ENCODE data around the gene SNCG.

SNCG gene

DNA sequence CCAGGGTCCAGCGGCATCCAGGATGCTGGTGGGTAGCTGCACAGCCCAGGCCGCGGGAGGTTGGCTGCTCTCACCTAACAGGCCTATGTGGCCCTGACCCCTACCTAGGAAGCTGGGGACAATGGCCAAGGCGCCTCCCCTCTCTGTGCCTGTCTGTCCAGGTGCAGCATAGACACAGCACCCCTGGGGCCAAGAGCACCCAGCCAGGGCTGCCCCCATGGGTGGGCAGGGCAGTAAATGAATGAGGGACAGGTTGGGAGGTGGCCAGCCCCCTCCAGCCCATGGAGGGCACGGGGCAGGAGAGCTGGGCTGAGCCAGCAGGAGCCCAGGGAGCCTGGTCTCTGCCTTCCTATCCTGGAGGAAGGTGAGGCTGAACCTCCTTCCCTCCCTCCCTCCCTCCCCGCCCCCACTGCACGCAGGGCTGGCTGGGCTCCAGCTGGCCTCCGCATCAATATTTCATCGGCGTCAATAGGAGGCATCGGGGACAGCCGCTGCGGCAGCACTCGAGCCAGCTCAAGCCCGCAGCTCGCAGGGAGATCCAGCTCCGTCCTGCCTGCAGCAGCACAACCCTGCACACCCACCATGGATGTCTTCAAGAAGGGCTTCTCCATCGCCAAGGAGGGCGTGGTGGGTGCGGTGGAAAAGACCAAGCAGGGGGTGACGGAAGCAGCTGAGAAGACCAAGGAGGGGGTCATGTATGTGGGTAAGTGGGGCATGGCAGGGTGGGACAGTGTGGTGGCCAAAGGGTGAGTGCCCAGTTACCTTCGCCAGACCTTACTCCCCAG lies at the start of gene SNCG:
Gene SNCG (plus strand): TSS at position 484 of the 785 bp plus-strand sequence. CDS start 99 bp downstream, at position 583.
- TF ChIP-seq, protein P1, sequence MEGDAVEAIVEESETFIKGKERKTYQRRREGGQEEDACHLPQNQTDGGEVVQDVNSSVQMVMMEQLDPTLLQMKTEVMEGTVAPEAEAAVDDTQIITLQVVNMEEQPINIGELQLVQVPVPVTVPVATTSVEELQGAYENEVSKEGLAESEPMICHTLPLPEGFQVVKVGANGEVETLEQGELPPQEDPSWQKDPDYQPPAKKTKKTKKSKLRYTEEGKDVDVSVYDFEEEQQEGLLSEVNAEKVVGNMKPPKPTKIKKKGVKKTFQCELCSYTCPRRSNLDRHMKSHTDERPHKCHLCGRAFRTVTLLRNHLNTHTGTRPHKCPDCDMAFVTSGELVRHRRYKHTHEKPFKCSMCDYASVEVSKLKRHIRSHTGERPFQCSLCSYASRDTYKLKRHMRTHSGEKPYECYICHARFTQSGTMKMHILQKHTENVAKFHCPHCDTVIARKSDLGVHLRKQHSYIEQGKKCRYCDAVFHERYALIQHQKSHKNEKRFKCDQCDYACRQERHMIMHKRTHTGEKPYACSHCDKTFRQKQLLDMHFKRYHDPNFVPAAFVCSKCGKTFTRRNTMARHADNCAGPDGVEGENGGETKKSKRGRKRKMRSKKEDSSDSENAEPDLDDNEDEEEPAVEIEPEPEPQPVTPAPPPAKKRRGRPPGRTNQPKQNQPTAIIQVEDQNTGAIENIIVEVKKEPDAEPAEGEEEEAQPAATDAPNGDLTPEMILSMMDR (IDR thresholded peaks at IDR 0.05): no peak
- no peak for TF ChIP-seq ZFX (IDR thresholded peaks at IDR 0.05; ENCODE audit: borderline replicate concordance)
- no peak within 1 kb of the TSS for H3K27ac ChIP-seq

GRCh38 chr10:86914734-86915133 lies 43.7 kb upstream of the SNCG start:
- no peak for TF ChIP-seq ZFX (IDR thresholded peaks at IDR 0.05; ENCODE audit: borderline replicate concordance)
- TF ChIP-seq, protein P1 (IDR thresholded peaks at IDR 0.05): no peak
- H3K27ac ChIP-seq: no peak overlapping the region

- TF ChIP-seq, protein P1 (IDR thresholded peaks at IDR 0.05): no peak
- no peak for TF ChIP-seq ZFX (IDR thresholded peaks at IDR 0.05; ENCODE audit: borderline replicate concordance)
- no peak overlapping the region for H3K27ac ChIP-seq
Observed at GRCh38 chr10:86918022-86918471, 40.4 kb upstream of the SNCG start.

- TF ChIP-seq ZFX (IDR thresholded peaks at IDR 0.05; ENCODE audit: borderline replicate concordance): no peak
- TF ChIP-seq, protein P1 (IDR thresholded peaks at IDR 0.05): no peak
- no peak overlapping the region for H3K27ac ChIP-seq
Observed at GRCh38 chr10:86922553-86922961, 35.8 kb upstream of the SNCG start.

DNA sequence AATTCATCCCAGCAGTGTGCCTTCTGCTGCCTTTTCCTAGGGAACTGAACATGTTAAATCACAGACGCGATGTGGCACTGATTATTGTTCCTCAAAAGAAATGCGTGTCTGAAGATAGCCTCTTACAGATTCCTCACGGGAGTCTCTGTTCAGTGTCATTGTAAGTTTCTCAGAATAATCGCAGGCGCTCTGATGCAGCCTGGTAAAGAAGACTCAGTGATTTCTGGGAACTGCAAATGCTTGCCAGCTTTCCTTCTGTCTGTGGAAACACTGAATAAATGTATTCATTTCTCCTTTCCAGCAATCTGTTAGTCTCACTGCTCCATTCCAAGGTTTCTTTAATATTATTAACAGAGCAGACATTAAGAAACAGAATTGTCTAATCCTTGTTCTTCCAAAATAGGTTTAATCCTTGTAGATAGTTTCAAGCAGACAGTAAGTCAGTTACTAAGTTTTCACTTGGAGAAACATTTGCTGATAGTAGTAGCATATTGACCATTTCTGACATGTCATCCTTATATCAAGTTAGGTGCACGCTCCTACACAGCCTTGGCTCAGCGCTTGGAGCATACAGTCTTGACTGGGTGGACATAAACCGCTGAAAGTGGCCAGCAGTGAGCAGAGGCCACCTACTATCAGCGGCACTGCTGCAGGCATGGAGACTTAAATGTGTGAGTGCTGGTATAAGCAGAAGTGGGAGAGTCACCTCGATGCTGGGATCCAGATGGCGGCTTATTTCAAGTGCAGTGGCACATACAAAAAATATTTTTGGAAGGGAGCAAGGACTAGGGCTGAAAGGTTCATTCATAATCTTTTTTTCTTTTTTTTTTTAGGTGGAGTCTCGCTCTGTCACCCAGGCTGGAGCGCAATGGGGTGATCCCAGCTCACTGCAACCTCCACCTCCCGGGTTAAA lies 28.7 kb upstream of the SNCG start:
- H3K27ac ChIP-seq: no peak overlapping the region
- TF ChIP-seq ZFX (IDR thresholded peaks at IDR 0.05; ENCODE audit: borderline replicate concordance): no peak
- TF ChIP-seq, protein P1 (IDR thresholded peaks at IDR 0.05): no peak

GRCh38 chr10:86931872-86932271 lies 26.5 kb upstream of the SNCG start:
- no peak for TF ChIP-seq ZFX (IDR thresholded peaks at IDR 0.05; ENCODE audit: borderline replicate concordance)
- TF ChIP-seq, protein P1 (IDR thresholded peaks at IDR 0.05): no peak
- H3K27ac ChIP-seq: no peak overlapping the region

All from 22Rv1 (cell line).